Measurements from ENCODE around the gene TPST2. TPM values are rescaled to one million over a fixed set of nuclear protein-coding genes. Genes with fewer than 3 reads are reported as not detected.

The TPST2 gene
- total RNA-seq, 2 experiments from 2014 or later, result 17.4 to 18.3 TPM

DNA sequence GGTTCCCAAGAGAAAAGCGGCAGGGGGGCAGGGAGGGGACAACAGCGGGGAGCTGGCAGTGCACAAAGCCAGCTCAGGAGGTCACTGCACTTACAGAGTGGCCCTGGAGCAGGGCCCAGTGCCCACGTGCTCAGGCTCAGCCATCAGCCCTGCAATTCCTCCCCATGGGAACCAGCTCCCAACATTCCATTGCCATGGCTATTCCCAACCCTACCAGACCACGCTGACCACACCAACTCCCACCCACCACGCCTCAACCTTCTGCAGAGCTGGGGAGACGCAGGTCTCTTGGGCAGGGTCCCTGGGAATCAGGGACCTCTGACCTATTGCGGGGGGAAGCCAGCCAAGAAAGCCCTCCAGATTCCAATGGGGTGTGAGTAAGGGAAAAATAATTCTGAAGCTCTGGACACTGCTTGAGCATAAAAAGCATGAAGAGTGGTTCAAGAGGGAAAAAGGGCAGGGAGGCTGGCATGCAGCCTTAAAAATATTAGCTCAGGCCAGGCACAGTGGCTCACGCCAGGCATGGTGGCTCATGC is 39.4 kb downstream of the TPST2 start:
- POLR2A ChIA-PET, result interaction anchor here (0.6 kb wide), 1 partner anchor 34 kb away, joined by 7 read pairs; no protein-coding TSS in a partner anchor
- H3K27me3 Mint-ChIP-seq, result no peaks in the 10 kb centered on the region
- no peak overlapping the region for H3K27ac Mint-ChIP-seq

GRCh38 chr22:26549902-26550497 is 39.9 kb downstream of the TPST2 start:
- Mint-ChIP-seq H3K36me3 (ENCODE audit: low read depth) (peaks cover 13% of the 10 kb centered on the region), H3K27me3 (no peaks in the 10 kb centered on the region), H3K4me1 (peaks cover 18% of the 10 kb centered on the region), H3K9me3 (ENCODE audit: low read depth) (no peaks in the 10 kb centered on the region), H3K27ac (no peak overlapping the region), H3K4me3 (no peak overlapping the region)
- intact Hi-C loops (cut with DNase I, micrococcal nuclease), result no loop called here
- ChIA-PET CTCF (interaction anchor here (0.8 kb wide), 1 partner anchor 14 kb away, joined by 6 read pairs; no protein-coding TSS in a partner anchor), POLR2A (interaction anchor here (0.6 kb wide), 1 partner anchor 34 kb away, joined by 7 read pairs; no protein-coding TSS in a partner anchor)
- DNase-seq, result no peak
- no peak for ATAC-seq

More for the DNA sequence above, 39.4 kb downstream of the TPST2 start:
- H3K9me3 Mint-ChIP-seq (ENCODE audit: low read depth), result no peaks in the 10 kb centered on the region
- peaks cover 13% of the 10 kb centered on the region for H3K36me3 Mint-ChIP-seq (ENCODE audit: low read depth)
- no peak for ATAC-seq
- H3K4me3 Mint-ChIP-seq, result no peak overlapping the region
- intact Hi-C loops (cut with DNase I, micrococcal nuclease), result no loop called here
- CTCF ChIA-PET, result interaction anchor here (0.8 kb wide), 2 partner anchors 14 to 23 kb away, joined by 3 to 6 read pairs; no protein-coding TSS in a partner anchor
- H3K4me1 Mint-ChIP-seq, result peaks cover 18% of the 10 kb centered on the region
- no peak for DNase-seq

DNA sequence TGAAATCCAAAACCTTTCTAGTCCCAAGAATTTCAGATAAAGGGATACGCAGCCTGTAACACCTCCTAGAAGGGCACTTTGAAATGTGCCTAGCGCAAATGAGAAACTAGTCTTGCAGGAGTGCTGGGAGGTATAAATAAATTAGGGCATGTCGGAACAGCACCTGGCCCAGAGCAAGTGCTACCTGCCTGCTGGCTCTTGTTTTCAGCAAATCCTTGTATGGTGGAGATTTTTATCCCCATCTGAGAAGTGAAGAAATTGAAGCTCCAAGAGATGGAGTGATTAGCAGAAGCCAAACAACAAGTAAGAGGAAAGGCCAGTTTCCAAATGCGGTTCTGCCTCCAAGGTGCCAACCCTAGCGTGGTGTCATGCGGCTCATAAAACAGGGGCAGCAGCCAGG is 40.9 kb downstream of the TPST2 start:
- Mint-ChIP-seq H3K27ac (no peak overlapping the region), H3K4me1 (peaks cover 18% of the 10 kb centered on the region), H3K27me3 (no peaks in the 10 kb centered on the region), H3K4me3 (no peak overlapping the region), H3K9me3 (ENCODE audit: low read depth) (no peaks in the 10 kb centered on the region), H3K36me3 (ENCODE audit: low read depth) (peaks cover 13% of the 10 kb centered on the region)
- ChIA-PET POLR2A (no interaction called here), CTCF (interaction anchor here (0.7 to 0.9 kb wide), 2 partner anchors 11 to 27 kb away, joined by 3 read pairs; no protein-coding TSS in a partner anchor)
- DNase-seq, result no peak
- intact Hi-C loops (cut with DNase I, micrococcal nuclease), result no loop called here
- no peak for ATAC-seq

DNA sequence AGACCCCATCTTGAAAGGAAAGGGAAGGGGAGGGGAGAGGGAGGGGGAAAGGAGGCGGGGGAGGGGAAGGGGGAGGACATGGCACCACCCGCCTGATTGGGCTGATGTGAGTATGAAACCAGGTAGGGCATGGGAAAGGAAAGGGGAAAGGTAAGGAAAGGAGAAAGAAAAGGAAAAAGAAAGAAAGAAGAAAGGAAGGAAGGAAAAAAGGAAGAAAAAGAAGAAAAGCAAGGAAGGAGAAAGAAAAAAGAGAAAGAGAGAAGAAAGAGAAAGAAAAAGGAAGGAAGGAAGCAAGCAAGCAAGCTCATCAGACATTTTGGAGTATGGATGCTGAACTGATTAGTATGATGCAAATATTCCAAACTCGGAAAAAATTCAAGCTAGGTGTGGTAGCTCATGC is 41.6 kb downstream of the TPST2 start:
- Mint-ChIP-seq H3K27me3 (no peaks in the 10 kb centered on the region), H3K9me3 (ENCODE audit: low read depth) (no peaks in the 10 kb centered on the region), H3K4me3 (no peak overlapping the region), H3K27ac (peak overlapping the region; percentile 67), H3K36me3 (ENCODE audit: low read depth) (peaks cover 13% of the 10 kb centered on the region), H3K4me1 (peaks cover 16% of the 10 kb centered on the region)
- POLR2A ChIA-PET, result no interaction called here
- ATAC-seq (no peak), DNase-seq (no peak)
- CTCF ChIA-PET, result interaction anchor here (0.7 to 0.9 kb wide), 3 partner anchors 12 to 28 kb away, joined by 3 to 5 read pairs (median 3); no protein-coding TSS in a partner anchor
- intact Hi-C loops (cut with DNase I, micrococcal nuclease), result no loop called here

- H3K36me3 Mint-ChIP-seq (ENCODE audit: low read depth), result peaks cover 13% of the 10 kb centered on the region
- intact Hi-C loops (cut with DNase I, micrococcal nuclease), result no loop called here
- ChIA-PET POLR2A (no interaction called here), CTCF (interaction anchor here (0.6 to 0.9 kb wide), 2 partner anchors 13 to 19 kb away, joined by 3 to 5 read pairs; no protein-coding TSS in a partner anchor)
- DNase-seq, result no peak
- no peak overlapping the region for H3K27ac Mint-ChIP-seq
- ATAC-seq, result no peak
- peaks cover 16% of the 10 kb centered on the region for H3K4me1 Mint-ChIP-seq
- no peaks in the 10 kb centered on the region for H3K9me3 Mint-ChIP-seq (ENCODE audit: low read depth)
- H3K4me3 Mint-ChIP-seq, result no peak overlapping the region
- no peaks in the 10 kb centered on the region for H3K27me3 Mint-ChIP-seq
These were observed 42.1 kb downstream of the TPST2 start for GRCh38 chr22:26547837-26548236.

DNA sequence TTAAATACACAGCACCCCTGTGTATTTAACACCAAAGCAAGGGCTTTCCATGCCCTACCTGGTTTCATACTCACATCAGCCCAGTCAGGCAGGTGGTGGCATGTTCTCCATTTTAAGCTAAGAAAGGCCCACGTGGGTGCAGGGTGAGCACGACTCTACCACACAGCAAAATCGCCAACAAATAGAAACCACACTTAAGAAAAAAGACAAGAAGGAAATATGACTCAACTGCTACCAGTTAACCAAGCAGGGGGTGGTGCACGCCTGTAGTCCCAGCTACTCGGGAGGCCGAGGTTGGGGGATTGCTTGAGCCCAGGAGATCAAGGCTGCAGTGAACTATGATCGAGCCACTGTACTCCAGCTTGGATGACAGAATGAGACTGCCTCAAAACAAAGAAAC is 42.5 kb downstream of the TPST2 start:
- peak overlapping the region; percentile 55 for H3K27ac Mint-ChIP-seq
- ChIA-PET POLR2A (no interaction called here), CTCF (interaction anchor here (0.6 kb wide), 1 partner anchor 19 kb away, joined by 3 read pairs; no protein-coding TSS in a partner anchor)
- no peak overlapping the region for H3K4me3 Mint-ChIP-seq
- intact Hi-C loops (cut with DNase I, micrococcal nuclease), result no loop called here
- ATAC-seq, result peak; percentile 85
- H3K9me3 Mint-ChIP-seq (ENCODE audit: low read depth), result no peaks in the 10 kb centered on the region
- H3K4me1 Mint-ChIP-seq, result peaks cover 18% of the 10 kb centered on the region
- peak; percentile 56 for DNase-seq
- no peaks in the 10 kb centered on the region for H3K27me3 Mint-ChIP-seq
- H3K36me3 Mint-ChIP-seq (ENCODE audit: low read depth), result peaks cover 15% of the 10 kb centered on the region

GRCh38 chr22:26546282-26546681 is 43.6 kb downstream of the TPST2 start:
- peaks cover 15% of the 10 kb centered on the region for H3K36me3 Mint-ChIP-seq (ENCODE audit: low read depth)
- H3K27ac Mint-ChIP-seq, result peak overlapping the region; percentile 74
- no peak for ATAC-seq
- no peaks in the 10 kb centered on the region for H3K27me3 Mint-ChIP-seq
- DNase-seq, result no peak
- H3K4me3 Mint-ChIP-seq, result no peak overlapping the region
- intact Hi-C loops (cut with DNase I, micrococcal nuclease), result no loop called here
- H3K9me3 Mint-ChIP-seq (ENCODE audit: low read depth), result no peaks in the 10 kb centered on the region
- H3K4me1 Mint-ChIP-seq, result peaks cover 19% of the 10 kb centered on the region
- ChIA-PET POLR2A (no interaction called here), CTCF (no interaction called here)

GRCh38 chr22:26545827-26546226 is 44.1 kb downstream of the TPST2 start:
- ATAC-seq, result no peak
- Mint-ChIP-seq H3K4me3 (no peak overlapping the region), H3K27ac (no peak overlapping the region), H3K36me3 (ENCODE audit: low read depth) (peaks cover 15% of the 10 kb centered on the region), H3K9me3 (ENCODE audit: low read depth) (no peaks in the 10 kb centered on the region), H3K4me1 (peaks cover 19% of the 10 kb centered on the region), H3K27me3 (no peaks in the 10 kb centered on the region)
- ChIA-PET POLR2A (no interaction called here), CTCF (no interaction called here)
- intact Hi-C loops (cut with DNase I, micrococcal nuclease), result no loop called here
- DNase-seq, result no peak

DNA sequence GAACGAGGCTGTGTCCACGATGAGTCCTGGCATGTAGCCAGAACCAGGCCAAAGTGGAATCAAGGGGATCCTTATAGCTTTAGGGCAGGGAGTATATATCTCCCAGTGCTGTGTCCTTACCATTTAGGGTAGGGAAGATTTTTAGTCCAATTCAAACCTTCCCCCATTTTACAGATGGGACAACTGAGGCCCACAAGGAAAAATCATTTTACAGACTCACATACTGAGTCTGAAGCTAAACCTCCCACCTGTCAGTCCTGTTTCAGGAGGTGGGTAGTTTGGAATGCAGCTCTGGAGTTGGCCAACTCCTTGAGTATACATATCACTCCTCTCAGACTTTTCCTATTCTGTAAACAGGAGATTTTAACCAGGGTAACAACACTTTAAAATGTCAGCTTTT is 44.5 kb downstream of the TPST2 start:
- intact Hi-C loops (cut with DNase I, micrococcal nuclease), result no loop called here
- Mint-ChIP-seq H3K27me3 (no peaks in the 10 kb centered on the region), H3K9me3 (ENCODE audit: low read depth) (no peaks in the 10 kb centered on the region), H3K4me3 (no peak overlapping the region), H3K36me3 (ENCODE audit: low read depth) (peaks cover 18% of the 10 kb centered on the region), H3K27ac (no peak overlapping the region), H3K4me1 (peaks cover 19% of the 10 kb centered on the region)
- DNase-seq (no peak), ATAC-seq (no peak)
- ChIA-PET POLR2A (no interaction called here), CTCF (interaction anchor here (0.7 kb wide), 1 partner anchor 10 kb away, joined by 4 read pairs; no protein-coding TSS in a partner anchor)

DNA sequence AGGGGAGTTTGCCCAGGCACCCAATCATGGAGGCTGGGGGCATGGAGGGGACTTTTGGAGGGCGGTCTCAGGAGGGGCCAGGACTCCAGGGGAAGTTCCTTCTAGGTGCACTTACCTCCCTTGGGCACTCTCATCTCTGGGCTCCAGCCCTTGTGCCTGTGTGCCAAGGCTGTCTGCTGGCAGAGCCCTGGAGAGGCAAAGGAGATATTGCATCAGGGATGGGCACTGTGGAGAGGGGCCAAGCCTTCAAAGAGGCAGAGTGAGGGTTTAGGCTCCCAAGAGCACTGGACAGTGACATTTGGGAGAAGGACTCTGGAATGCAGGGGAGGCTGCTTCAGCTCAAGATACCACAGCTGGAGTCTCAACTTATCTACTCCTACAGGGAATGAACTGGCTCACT is 45.4 kb downstream of the TPST2 start:
- Mint-ChIP-seq H3K27me3 (no peaks in the 10 kb centered on the region), H3K9me3 (ENCODE audit: low read depth) (no peaks in the 10 kb centered on the region), H3K4me1 (peaks cover 19% of the 10 kb centered on the region), H3K27ac (no peak overlapping the region), H3K4me3 (no peak overlapping the region), H3K36me3 (ENCODE audit: low read depth) (peaks cover 20% of the 10 kb centered on the region)
- CTCF ChIA-PET, result interaction anchor here (0.6 to 0.7 kb wide), 2 partner anchors 9 to 224 kb away, joined by 4 to 5 read pairs; no protein-coding TSS in a partner anchor
- intact Hi-C loops (cut with DNase I, micrococcal nuclease), result no loop called here
- ATAC-seq (no peak), DNase-seq (no peak)
- POLR2A ChIA-PET, result no interaction called here

GRCh38 chr22:26542831-26543230 is 47.1 kb downstream of the TPST2 start:
- Mint-ChIP-seq H3K27me3 (no peaks in the 10 kb centered on the region), H3K4me1 (peaks cover 16% of the 10 kb centered on the region), H3K4me3 (no peak overlapping the region), H3K36me3 (ENCODE audit: low read depth) (peaks cover 20% of the 10 kb centered on the region), H3K9me3 (ENCODE audit: low read depth) (no peaks in the 10 kb centered on the region), H3K27ac (no peak overlapping the region)
- ATAC-seq (peak; percentile 21), DNase-seq (no peak)
- POLR2A ChIA-PET, result no interaction called here
- CTCF ChIA-PET, result no interaction called here
- intact Hi-C loops (cut with DNase I, micrococcal nuclease), result no loop called here

DNA sequence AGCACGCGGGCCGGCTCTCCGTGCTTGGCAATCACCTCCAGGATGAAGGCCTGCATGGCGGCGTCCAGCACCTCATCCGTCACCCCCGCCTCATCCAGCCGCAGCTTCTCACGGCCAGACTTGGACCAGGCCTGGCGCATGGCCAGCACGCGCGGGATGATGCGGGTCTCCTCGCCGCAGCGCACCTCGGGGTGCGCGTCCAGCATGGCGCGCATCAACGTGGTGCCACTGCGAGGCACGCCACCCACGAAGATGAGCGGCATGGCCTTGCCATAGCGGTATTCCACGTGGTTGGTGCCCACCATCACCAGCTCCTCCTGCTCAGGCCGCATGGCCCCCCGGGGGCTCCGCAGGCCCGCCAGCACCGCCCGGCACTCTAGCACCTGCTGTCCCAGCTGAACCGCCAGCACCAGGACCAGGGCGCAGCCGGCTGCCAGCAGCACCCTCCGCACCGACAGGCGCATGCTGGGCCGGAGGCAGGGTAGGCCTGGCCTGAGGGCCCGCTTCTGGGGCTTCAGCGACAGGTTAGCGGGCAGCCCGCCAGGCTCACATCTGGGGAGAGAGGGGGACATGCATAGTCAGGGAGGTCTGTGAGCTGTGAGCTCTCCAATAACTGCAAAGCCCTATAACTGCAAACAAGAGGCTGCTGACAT is 48.6 kb downstream of the TPST2 start:
- POLR2A ChIA-PET, result no interaction called here

More for the DNA sequence above, 48.6 kb downstream of the TPST2 start:
- no peak overlapping the region for H3K4me3 Mint-ChIP-seq
- DNase-seq (no peak), ATAC-seq (no peak)
- H3K4me1 Mint-ChIP-seq, result peaks cover 5% of the 10 kb centered on the region
- no peaks in the 10 kb centered on the region for H3K27me3 Mint-ChIP-seq
- H3K9me3 Mint-ChIP-seq (ENCODE audit: low read depth), result no peaks in the 10 kb centered on the region
- no peak overlapping the region for H3K27ac Mint-ChIP-seq
- peaks cover 13% of the 10 kb centered on the region for H3K36me3 Mint-ChIP-seq (ENCODE audit: low read depth)
- intact Hi-C loops (cut with DNase I, micrococcal nuclease), result no loop called here
- CTCF ChIA-PET, result no interaction called here

Data from activated CD4-positive, alpha-beta T cell treated with anti-CD3 and anti-CD28 coated beads for 36 hours (primary cell).